Measurements from ENCODE around the gene ABITRAM.

- TF ChIP-seq CEBPB (IDR thresholded peaks at IDR 0.05), result no peak
- no peak for TF ChIP-seq EP300 (IDR thresholded peaks at IDR 0.05; ENCODE audit: borderline replicate concordance)
- TF ChIP-seq MAX (IDR thresholded peaks at IDR 0.05), result no peak
- no peak for TF ChIP-seq TAF1 (IDR thresholded peaks at IDR 0.05; ENCODE audit: low read depth)
- no peak for TF ChIP-seq USF1 (IDR thresholded peaks at IDR 0.05)
Measured at GRCh38 chr9:108910914-108911313, 23.3 kb upstream of the ABITRAM start.
